A549 (cell line): ENCODE data around the gene GEN1.

ENCODE experiments used
- CHD2 ChIP-seq: fragments of 150-350 bp; IDR thresholded peaks from 2 replicates; pipeline ENCODE4 v1.6.1; 2014; ENCODE audit warnings: low read length; ENCODE audit not compliant: partially characterized antibody
- MAZ ChIP-seq: fragments of 150-350 bp; IDR thresholded peaks from 2 replicates; pipeline ENCODE4 v1.6.1; 2014; ENCODE audit warnings: antibody characterized with exemption, low read depth, low read length, borderline replicate concordance
- RFX5 ChIP-seq: fragments of 450-650 bp; IDR thresholded peaks from 2 replicates; pipeline ENCODE4 v1.7.1; 2014; ENCODE audit warnings: antibody characterized with exemption, mild to moderate bottlenecking, moderate library complexity
- SMC3 ChIP-seq: fragments of >200 bp; sonication (Bioruptor Twin); formaldehyde crosslinking; IDR thresholded peaks from 3 replicates; pipeline ENCODE4 v1.6.1; 2018; ENCODE audit warnings: inconsistent platforms
- TF ChIP-seq, protein P1 (sequence below): fragments of >200 bp; sonication (Bioruptor Twin); formaldehyde crosslinking; IDR thresholded peaks from 3 replicates; pipeline ENCODE4 v1.5.1; 2016
- TF ChIP-seq, protein P2 (sequence below): fragments of 450-650 bp; IDR thresholded peaks from 2 replicates; pipeline ENCODE4 v1.6.1; 2014; ENCODE audit warnings: antibody characterized with exemption
- TF ChIP-seq, protein P3 (sequence below): IDR thresholded peaks from 2 replicates; pipeline ENCODE4 v1.6.1; 2012

DNA sequence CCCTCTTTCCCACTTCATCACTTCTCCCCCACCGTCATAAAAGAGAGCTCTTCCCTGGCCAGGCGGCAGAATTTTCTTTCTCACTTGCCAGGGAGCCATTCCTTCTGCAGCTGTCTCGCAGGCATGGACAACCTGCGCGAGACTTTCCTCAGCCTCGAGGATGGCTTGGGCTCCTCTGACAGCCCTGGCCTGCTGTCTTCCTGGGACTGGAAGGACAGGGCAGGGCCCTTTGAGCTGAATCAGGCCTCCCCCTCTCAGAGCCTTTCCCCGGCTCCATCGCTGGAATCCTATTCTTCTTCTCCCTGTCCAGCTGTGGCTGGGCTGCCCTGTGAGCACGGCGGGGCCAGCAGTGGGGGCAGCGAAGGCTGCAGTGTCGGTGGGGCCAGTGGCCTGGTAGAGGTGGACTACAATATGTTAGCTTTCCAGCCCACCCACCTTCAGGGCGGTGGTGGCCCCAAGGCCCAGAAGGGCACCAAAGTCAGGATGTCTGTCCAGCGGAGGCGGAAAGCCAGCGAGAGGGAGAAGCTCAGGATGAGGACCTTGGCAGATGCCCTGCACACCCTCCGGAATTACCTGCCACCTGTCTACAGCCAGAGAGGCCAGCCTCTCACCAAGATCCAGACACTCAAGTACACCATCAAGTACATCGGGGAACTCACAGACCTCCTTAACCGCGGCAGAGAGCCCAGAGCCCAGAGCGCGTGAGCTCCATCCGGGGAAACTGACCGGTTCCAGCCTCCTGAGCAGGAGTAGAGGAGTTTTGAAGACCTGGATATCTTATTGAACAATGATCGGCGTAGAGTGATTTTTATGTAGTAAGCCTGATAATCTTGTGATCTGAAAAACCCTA is 62.7 kb downstream of the GEN1 start, which contains the start of gene MSGN1:
- TF ChIP-seq, protein P1, sequence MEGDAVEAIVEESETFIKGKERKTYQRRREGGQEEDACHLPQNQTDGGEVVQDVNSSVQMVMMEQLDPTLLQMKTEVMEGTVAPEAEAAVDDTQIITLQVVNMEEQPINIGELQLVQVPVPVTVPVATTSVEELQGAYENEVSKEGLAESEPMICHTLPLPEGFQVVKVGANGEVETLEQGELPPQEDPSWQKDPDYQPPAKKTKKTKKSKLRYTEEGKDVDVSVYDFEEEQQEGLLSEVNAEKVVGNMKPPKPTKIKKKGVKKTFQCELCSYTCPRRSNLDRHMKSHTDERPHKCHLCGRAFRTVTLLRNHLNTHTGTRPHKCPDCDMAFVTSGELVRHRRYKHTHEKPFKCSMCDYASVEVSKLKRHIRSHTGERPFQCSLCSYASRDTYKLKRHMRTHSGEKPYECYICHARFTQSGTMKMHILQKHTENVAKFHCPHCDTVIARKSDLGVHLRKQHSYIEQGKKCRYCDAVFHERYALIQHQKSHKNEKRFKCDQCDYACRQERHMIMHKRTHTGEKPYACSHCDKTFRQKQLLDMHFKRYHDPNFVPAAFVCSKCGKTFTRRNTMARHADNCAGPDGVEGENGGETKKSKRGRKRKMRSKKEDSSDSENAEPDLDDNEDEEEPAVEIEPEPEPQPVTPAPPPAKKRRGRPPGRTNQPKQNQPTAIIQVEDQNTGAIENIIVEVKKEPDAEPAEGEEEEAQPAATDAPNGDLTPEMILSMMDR, result no peak
- TF ChIP-seq, protein P2, sequence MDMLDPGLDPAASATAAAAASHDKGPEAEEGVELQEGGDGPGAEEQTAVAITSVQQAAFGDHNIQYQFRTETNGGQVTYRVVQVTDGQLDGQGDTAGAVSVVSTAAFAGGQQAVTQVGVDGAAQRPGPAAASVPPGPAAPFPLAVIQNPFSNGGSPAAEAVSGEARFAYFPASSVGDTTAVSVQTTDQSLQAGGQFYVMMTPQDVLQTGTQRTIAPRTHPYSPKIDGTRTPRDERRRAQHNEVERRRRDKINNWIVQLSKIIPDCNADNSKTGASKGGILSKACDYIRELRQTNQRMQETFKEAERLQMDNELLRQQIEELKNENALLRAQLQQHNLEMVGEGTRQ, result no peak
- TF ChIP-seq, protein P3, sequence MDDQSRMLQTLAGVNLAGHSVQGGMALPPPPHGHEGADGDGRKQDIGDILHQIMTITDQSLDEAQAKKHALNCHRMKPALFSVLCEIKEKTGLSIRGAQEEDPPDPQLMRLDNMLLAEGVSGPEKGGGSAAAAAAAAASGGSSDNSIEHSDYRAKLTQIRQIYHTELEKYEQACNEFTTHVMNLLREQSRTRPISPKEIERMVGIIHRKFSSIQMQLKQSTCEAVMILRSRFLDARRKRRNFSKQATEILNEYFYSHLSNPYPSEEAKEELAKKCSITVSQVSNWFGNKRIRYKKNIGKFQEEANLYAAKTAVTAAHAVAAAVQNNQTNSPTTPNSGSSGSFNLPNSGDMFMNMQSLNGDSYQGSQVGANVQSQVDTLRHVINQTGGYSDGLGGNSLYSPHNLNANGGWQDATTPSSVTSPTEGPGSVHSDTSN, result no peak
- no peak for TF ChIP-seq RFX5
- TF ChIP-seq MAZ, result no peak
- TF ChIP-seq CHD2, result no peak
- no peak for TF ChIP-seq SMC3
